Naive thymus-derived CD4-positive, alpha-beta T cell (primary cell): Measurements from ENCODE around the gene ATOSB. TPM values are rescaled to one million over a fixed set of nuclear protein-coding genes. Genes with fewer than 3 reads are reported as not detected.
"Not testable (repeated sequence)": the region's sequence is repeated elsewhere in the genome, so short reads cannot be mapped to it uniquely, and the experiment has no call there.

ENCODE experiments used
- ATAC-seq: fragments of 150-1000 bp; cut with Tn5 transposase; 2 replicates; pipeline ENCODE4 v1.10.0; 2021; ENCODE audit warnings: mild to moderate bottlenecking, moderate library complexity
- CTCF ChIA-PET: fragments of 350-600 bp; sonication (Branson Sonifier 250); formaldehyde crosslinking; loops from one replicate; lab custom pipeline; 2021; ENCODE audit warnings: antibody characterized with exemption; lab: Charles Lee
- POLR2A ChIA-PET: fragments of 350-600 bp; sonication (Branson Sonifier 250); formaldehyde crosslinking; loops from one replicate; lab custom pipeline; 2021; ENCODE audit warnings: antibody characterized with exemption, inconsistent platforms; lab: Charles Lee
- DNase-seq, 9 donors: peaks; one replicate each; pipeline versions ENCODE4 v3.0.0 to v3.0.0-alpha.2; 2020 to 2022; ENCODE audit warnings: mixed read lengths in 1 of 9
- H3K27ac ChIP-seq: one replicate; pipeline ENCODE4 v1.7.0; 2013; ENCODE audit warnings: mild to moderate bottlenecking, low read depth, low read length, moderate library complexity
- H3K27me3 ChIP-seq, 2 donors: one replicate each; pipeline ENCODE4 v1.7.0; 2013; ENCODE audit warnings: low read length in 2 of 2, mild to moderate bottlenecking in 2 of 2, moderate library complexity in 2 of 2; ENCODE audit not compliant: control insufficient read depth in 2 of 2, insufficient read depth in 2 of 2
- H3K36me3 ChIP-seq, 3 experiments: 1 replicate in 2 of 3; 2 replicates in 1 of 3; pipeline ENCODE4 v1.7.0; 2013; ENCODE audit warnings: low read length in 3 of 3, mild to moderate bottlenecking in 3 of 3, moderate library complexity in 1 of 3; ENCODE audit not compliant: insufficient read depth in 3 of 3, control insufficient read depth in 2 of 3
- H3K4me1 ChIP-seq, 2 donors: one replicate each; pipeline ENCODE4 v1.7.0; 2013; ENCODE audit warnings: low read length in 2 of 2, mild to moderate bottlenecking in 2 of 2, moderate library complexity in 1 of 2; ENCODE audit not compliant: control insufficient read depth in 2 of 2, insufficient read depth in 2 of 2
- H3K4me3 ChIP-seq: 2 replicates; pipeline ENCODE4 v1.7.0; 2013; ENCODE audit warnings: mild to moderate bottlenecking, low read length
- H3K9me3 ChIP-seq, 3 experiments: 1 replicate in 2 of 3; 2 replicates in 1 of 3; pipeline ENCODE4 v1.7.0; 2013; ENCODE audit warnings: low read length in 3 of 3; ENCODE audit not compliant: control insufficient read depth in 2 of 3
- H3K27ac Mint-ChIP-seq, 9 donors: one replicate each; pipeline ENCODE4 v1.8.0; 2020 to 2022; ENCODE audit warnings: mixed read lengths in 9 of 9, mild to moderate bottlenecking in 8 of 9, moderate library complexity in 5 of 9, inconsistent platforms in 2 of 9
- H3K27me3 Mint-ChIP-seq, 5 donors: one replicate each; pipeline ENCODE4 v1.8.0; 2021 to 2022; ENCODE audit warnings: mixed read lengths in 5 of 5, mild to moderate bottlenecking in 1 of 5
- H3K36me3 Mint-ChIP-seq, 5 donors: one replicate each; pipeline ENCODE4 v1.8.0; 2020 to 2022; ENCODE audit warnings: mixed read lengths in 5 of 5, mild to moderate bottlenecking in 3 of 5, inconsistent platforms in 1 of 5
- H3K4me1 Mint-ChIP-seq, 7 donors: one replicate each; pipeline ENCODE4 v1.8.0; 2020 to 2022; ENCODE audit warnings: mixed read lengths in 7 of 7, mild to moderate bottlenecking in 3 of 7, inconsistent platforms in 1 of 7
- H3K4me3 Mint-ChIP-seq, 10 donors: one replicate each; pipeline ENCODE4 v1.8.0; 2020 to 2022; ENCODE audit warnings: mild to moderate bottlenecking in 10 of 10, mixed read lengths in 10 of 10, moderate library complexity in 6 of 10, inconsistent platforms in 2 of 10
- H3K9me3 Mint-ChIP-seq, 11 donors: one replicate each; pipeline ENCODE4 v1.8.0; 2020 to 2022; ENCODE audit warnings: mixed read lengths in 11 of 11, mild to moderate bottlenecking in 4 of 11, inconsistent platforms in 1 of 11, moderate library complexity in 1 of 11
- intact Hi-C, 2 donors: fragments of 100-400 bp; cut with micrococcal nuclease; formaldehyde crosslinking; loops; one replicate each; pipeline ENCODE4 v1.15.1; 2023
- polyA plus RNA-seq, 2 donors: library from polyadenylated mRNA; unstranded; fragments of 300-500 nt; fragmentation: Illumina TruSeq; gene quantifications; one replicate each; pipeline ENCODE4 v1.2.3, GENCODE V29; 2021
- total RNA-seq, 6 experiments: library from RNA in 5 of 6; stranded (reverse) in 5 of 6; gene quantifications; 1 replicate in 5 of 6; 2 replicates in 1 of 6; pipeline ENCODE4 v1.2.3 and lab custom pipeline; 2021 to 2026

The ATOSB gene
- total and polyA plus RNA-seq, 7 experiments from 2014 or later: 0.95 to 26.0 (median 6.1) TPM

DNA sequence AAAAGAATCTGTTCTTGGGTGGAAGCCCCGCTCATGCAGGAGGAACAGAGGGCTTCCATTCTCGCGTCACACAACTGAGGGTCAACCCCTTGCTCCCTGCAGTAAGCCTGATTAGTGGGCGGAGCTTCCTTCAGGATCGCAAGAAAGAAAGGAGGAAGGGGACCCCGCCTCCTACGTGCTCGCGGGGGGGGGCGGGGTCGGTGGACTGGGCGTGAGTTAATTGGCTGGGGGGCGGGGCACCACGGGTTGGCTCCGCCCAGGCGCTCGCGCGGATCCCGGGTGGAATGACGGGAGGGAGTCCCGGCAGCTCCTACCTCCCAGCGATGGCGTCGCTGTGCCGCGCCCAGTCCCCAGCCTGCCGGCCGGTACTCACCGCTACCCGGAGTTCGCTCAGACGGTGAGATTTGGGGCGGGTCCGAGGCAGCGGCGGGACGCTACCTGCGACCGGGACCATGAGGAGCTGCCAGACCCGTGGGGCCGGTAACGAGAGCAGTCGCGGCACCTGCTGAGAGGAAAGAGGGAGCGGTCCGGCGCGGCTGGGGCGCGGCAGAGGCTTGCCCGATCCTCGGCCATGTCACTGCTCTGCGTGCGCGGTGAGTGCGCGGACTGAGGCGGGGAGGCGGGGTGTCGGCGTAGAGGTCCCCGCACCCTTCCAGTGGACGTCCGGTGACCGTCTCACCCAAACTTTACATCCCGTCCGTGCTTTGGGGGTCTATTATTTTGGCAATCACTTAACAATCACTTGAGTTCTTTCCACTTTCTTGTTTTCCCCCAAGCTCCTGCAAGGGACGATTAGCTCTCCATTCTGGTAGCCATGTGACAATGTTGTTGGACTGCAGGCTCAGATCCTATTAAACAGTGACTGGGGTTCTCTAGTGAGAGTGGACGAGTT, 46.3 kb upstream of the ATOSB start, which contains the start of gene UNC13B:
UNC13B (plus strand) TSS at position 297 of the 892 bp plus-strand sequence; CDS start at position 572, 275 bp downstream.
- peak within 1 kb of the TSS; percentile 57 for H3K4me3 ChIP-seq
- peak; percentile 94 for ATAC-seq
- peaks cover 0 to 4% (median 0%) of the 10 kb centered on the region in 3 experiments for H3K36me3 ChIP-seq
- peak; percentile 46 to 75 (median 60) for DNase-seq
- Mint-ChIP-seq H3K4me1 (peaks cover 0 to 40% (median 32%) of the 10 kb centered on the region in 7 donors), H3K27ac (peak within 1 kb of the TSS in 8 of 9 donors; percentile 17 to 86 (median 48)), H3K4me3 (peak within 1 kb of the TSS; percentile 91 to 97 (median 93)), H3K36me3 (peaks cover 0 to 2% (median 0%) of the 10 kb centered on the region in 5 donors), H3K27me3 (peaks cover 0 to 31% (median 0%) of the 10 kb centered on the region in 5 donors), H3K9me3 (no peaks in the 10 kb centered on the region)
- CTCF ChIA-PET: interaction anchor here (1.4 kb wide), 1 partner anchor 11 kb away, joined by 3 read pairs; no protein-coding TSS in a partner anchor
- peak within 1 kb of the TSS; percentile 9 for H3K27ac ChIP-seq
- intact Hi-C loops: loop anchor here (1.0 to 10.0 kb wide), 5 partner anchors 45 to 1243 kb away; partner anchors contain the start of genes DNAJB5 (in 1 of the 2) and RNF38 (in 1 of the 2)
- no peaks in the 10 kb centered on the region for H3K27me3 ChIP-seq
- H3K4me1 ChIP-seq: no peaks in the 10 kb centered on the region
- POLR2A ChIA-PET: interaction anchor here (0.8 kb wide), 1 partner anchor 65 kb away, joined by 4 read pairs; no protein-coding TSS in a partner anchor
- no peaks in the 10 kb centered on the region for H3K9me3 ChIP-seq

GRCh38 chr9:35158501-35159280, 43.0 kb upstream of the ATOSB start:
- CTCF ChIA-PET: no interaction called here
- H3K27me3 ChIP-seq: no peaks in the 10 kb centered on the region
- H3K36me3 Mint-ChIP-seq: peaks cover 0 to 2% (median 0%) of the 10 kb centered on the region in 5 donors
- H3K4me1 ChIP-seq: no peaks in the 10 kb centered on the region
- H3K4me3 Mint-ChIP-seq: peak overlapping the region in 2 of 10 donors; percentile 64 to 76
- no peak overlapping the region for H3K27ac ChIP-seq
- H3K9me3 ChIP-seq: no peaks in the 10 kb centered on the region
- no peak for ATAC-seq
- H3K27ac Mint-ChIP-seq: no peak overlapping the region
- intact Hi-C loops: no loop called here
- no peak overlapping the region for H3K4me3 ChIP-seq
- DNase-seq: no peak
- H3K4me1 Mint-ChIP-seq: peaks cover 0 to 40% (median 32%) of the 10 kb centered on the region in 7 donors
- H3K27me3 Mint-ChIP-seq: peaks cover 0 to 20% (median 0%) of the 10 kb centered on the region in 5 donors
- H3K9me3 Mint-ChIP-seq: no peaks in the 10 kb centered on the region
- H3K36me3 ChIP-seq: peaks cover 0 to 4% (median 0%) of the 10 kb centered on the region in 3 experiments
- POLR2A ChIA-PET: no interaction called here

DNA sequence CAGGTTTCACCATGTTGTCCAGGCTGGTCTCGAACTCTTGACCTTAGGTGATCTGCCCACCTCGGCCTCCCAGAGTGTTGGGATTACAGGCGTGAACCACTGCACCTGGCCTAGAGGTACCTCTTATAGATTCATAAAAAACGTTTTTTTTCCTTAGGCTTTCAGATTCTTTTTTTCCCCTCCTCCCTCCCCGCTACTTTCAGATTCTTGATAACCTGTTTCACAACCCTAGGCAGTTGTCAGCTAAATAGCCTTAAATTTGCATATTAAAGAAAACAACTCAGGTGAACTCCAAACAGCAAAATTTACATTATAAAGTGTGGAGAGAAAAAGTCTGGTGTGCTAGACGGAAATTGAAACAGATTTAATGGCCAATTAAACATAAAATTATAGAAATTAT, 42.2 kb upstream of the ATOSB start:
- intact Hi-C loops, ATAC-seq: not testable (repeated sequence)
- H3K27me3 Mint-ChIP-seq: peaks cover 0 to 11% (median 0%) of the 10 kb centered on the region in 5 donors

DNA sequence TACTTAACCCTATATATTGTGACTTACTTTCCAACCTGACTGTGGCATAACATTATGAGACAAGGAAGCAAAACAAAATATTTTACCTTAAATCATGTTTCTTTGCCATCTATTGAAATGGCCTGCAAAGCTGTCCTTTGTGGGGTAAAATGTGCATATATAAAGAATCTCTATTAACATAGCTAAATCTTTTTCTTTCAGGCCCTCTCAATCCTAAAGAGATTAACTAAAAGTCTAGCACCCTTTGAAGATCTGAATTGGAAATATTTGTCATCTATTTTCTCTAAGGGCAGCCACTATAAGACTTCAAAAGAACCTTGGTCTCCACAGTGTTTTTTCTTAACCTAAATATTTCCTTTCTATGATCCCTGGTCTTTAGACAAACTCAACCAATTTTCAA, 41.1 kb upstream of the ATOSB start:
- Mint-ChIP-seq H3K9me3 (no peaks in the 10 kb centered on the region), H3K36me3 (peaks cover 0 to 2% (median 0%) of the 10 kb centered on the region in 5 donors), H3K27ac (no peak overlapping the region), H3K27me3 (peaks cover 0 to 4% (median 0%) of the 10 kb centered on the region in 5 donors), H3K4me3 (no peak overlapping the region), H3K4me1 (peaks cover 0 to 29% (median 21%) of the 10 kb centered on the region in 7 donors)
- ATAC-seq (no peak), DNase-seq (no peak)
- Histone ChIP-seq H3K4me1 (no peaks in the 10 kb centered on the region), H3K36me3 (peaks cover 0 to under 1% (median 0%) of the 10 kb centered on the region in 3 experiments), H3K27ac (no peak overlapping the region), H3K27me3 (no peaks in the 10 kb centered on the region), H3K4me3 (no peak overlapping the region), H3K9me3 (no peaks in the 10 kb centered on the region)
- CTCF ChIA-PET: interaction anchor here (0.6 kb wide), 1 partner anchor 1222 kb away, joined by 3 read pairs; no protein-coding TSS in a partner anchor
- POLR2A ChIA-PET: no interaction called here
- intact Hi-C loops: no loop called here

More for the DNA sequence above, 42.2 kb upstream of the ATOSB start:
- H3K27me3 ChIP-seq, H3K27ac Mint-ChIP-seq, H3K4me3 Mint-ChIP-seq, DNase-seq, POLR2A ChIA-PET, H3K36me3 ChIP-seq, H3K36me3 Mint-ChIP-seq, H3K4me1 ChIP-seq, H3K4me3 ChIP-seq, H3K9me3 ChIP-seq, H3K27ac ChIP-seq, H3K9me3 Mint-ChIP-seq: not testable (repeated sequence)
- CTCF ChIA-PET: interaction anchor here (0.7 kb wide), 1 partner anchor 868 kb away, joined by 3 read pairs; no protein-coding TSS in a partner anchor
- peaks cover 0 to 35% (median 27%) of the 10 kb centered on the region in 7 donors for H3K4me1 Mint-ChIP-seq

DNA sequence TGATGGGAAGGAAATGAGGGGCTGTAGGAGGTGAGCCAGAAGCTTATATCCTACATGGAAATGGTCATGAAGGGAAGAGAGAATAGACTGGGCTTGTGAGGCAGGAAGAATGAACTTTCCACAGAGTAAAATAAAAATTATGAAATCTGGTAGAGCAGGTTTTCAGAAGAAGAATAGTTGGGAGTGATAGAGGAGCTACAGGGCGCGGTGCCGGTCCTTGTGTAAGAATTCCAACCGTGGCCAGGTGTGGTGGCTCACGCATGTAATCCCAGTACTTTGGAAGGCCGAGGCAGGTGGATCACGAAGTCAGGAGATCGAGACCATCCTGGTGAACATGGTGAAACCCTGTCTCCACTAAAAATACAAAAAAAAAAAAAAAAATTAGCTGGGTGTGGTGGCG, 37.3 kb upstream of the ATOSB start:
- DNase-seq (no peak), ATAC-seq (no peak)
- peaks cover 0 to under 1% (median 0%) of the 10 kb centered on the region in 7 donors for H3K4me1 Mint-ChIP-seq
- H3K36me3 Mint-ChIP-seq: peaks cover 0 to 16% (median 3%) of the 10 kb centered on the region in 5 donors
- Histone ChIP-seq H3K27me3 (no peaks in the 10 kb centered on the region), H3K4me3 (no peak overlapping the region), H3K27ac (no peak overlapping the region), H3K36me3 (no peaks in the 10 kb centered on the region), H3K4me1 (no peaks in the 10 kb centered on the region), H3K9me3 (no peaks in the 10 kb centered on the region)
- no peak overlapping the region for H3K27ac Mint-ChIP-seq
- H3K4me3 Mint-ChIP-seq: no peak overlapping the region
- peaks cover 0 to 5% (median 0%) of the 10 kb centered on the region in 5 donors for H3K27me3 Mint-ChIP-seq
- H3K9me3 Mint-ChIP-seq: peaks cover 7 to 24% (median 21%) of the 10 kb centered on the region in 11 donors
- ChIA-PET CTCF (no interaction called here), POLR2A (no interaction called here)
- intact Hi-C loops: no loop called here

GRCh38 chr9:35147941-35148563, 32.4 kb upstream of the ATOSB start:
- intact Hi-C loops, H3K4me3 Mint-ChIP-seq, H3K4me3 ChIP-seq, H3K4me1 ChIP-seq, H3K27me3 ChIP-seq, H3K4me1 Mint-ChIP-seq, CTCF ChIA-PET, H3K27ac ChIP-seq, H3K27ac Mint-ChIP-seq, H3K9me3 ChIP-seq, ATAC-seq, POLR2A ChIA-PET, H3K27me3 Mint-ChIP-seq, H3K36me3 ChIP-seq, DNase-seq: not testable (repeated sequence)
- Mint-ChIP-seq H3K36me3 (peaks cover 0 to 25% (median 3%) of the 10 kb centered on the region in 5 donors), H3K9me3 (peaks cover 16 to 59% (median 35%) of the 10 kb centered on the region in 11 donors)
